K562 (cell line): ENCODE results near the gene TSSK2. TPM values are rescaled to one million over a fixed set of nuclear protein-coding genes. Genes with fewer than 3 reads are reported as not detected.

ENCODE experiments used
- ATAC-seq: fragments of 200-7000 bp; cut with Tn5 transposase; 3 replicates; pipeline ENCODE4 v1.9.1; 2020; ENCODE audit warnings: moderate library complexity
- BruUV-seq: library from RNA; stranded (reverse); fragments of 400-500 nt; replicated peaks from 2 replicates; lab custom pipeline; 2021; lab: Mats Ljungman, UMichigan
- CTCF ChIA-PET: fragments of 300-600 bp; formaldehyde crosslinking; extraction: SDS; loops from one replicate; lab custom pipeline; 2021; ENCODE audit warnings: low intra/inter-chr PET ratio; lab: Yijun Ruan, JAX
- POLR2A ChIA-PET: fragments of 300-600, 350-650 bp; sonication (Branson Sonifier 250); formaldehyde crosslinking; extraction: SDS; loops from one replicate; lab custom pipeline; 2021; ENCODE audit warnings: antibody characterized with exemption, inconsistent platforms; lab: Yijun Ruan, JAX
- DNase-seq, 4 experiments: peaks; one replicate each; pipeline versions ENCODE4 v3.0.0 to v3.0.0-alpha.2; 2011 to 2018; ENCODE audit warnings: low spot score in 3 of 4, mixed read lengths in 3 of 4; ENCODE audit errors: extremely low read depth in 1 of 4
- FAIRE-seq: peaks from 2 replicates; lab custom pipeline; 2011; peaks lifted over from hg19 to GRCh38; lab: Jason Lieb, UNC
- H2AFZ ChIP-seq: 2 replicates; pipeline ENCODE4 v1.6.0; 2011; ENCODE audit warnings: low read depth, low read length, control low read depth, inconsistent platforms
- H3K27ac ChIP-seq: fragments of 200-600 bp; 3 replicates; pipeline ENCODE4 v1.8.0; 2011; ENCODE audit warnings: low read depth, mild to moderate bottlenecking, control low read depth, inconsistent platforms, low read length, moderate library complexity, mixed read lengths; ENCODE audit errors: extremely low read depth
- H3K27me3 ChIP-seq, 2 experiments: fragments of 300-600 bp in 1 of 2; 2 replicates in 1 of 2; 3 replicates in 1 of 2; pipeline versions ENCODE4 v1.6.0 to v1.8.0; 2011; ENCODE audit warnings: inconsistent platforms in 2 of 2, low read length in 2 of 2, mild to moderate bottlenecking in 1 of 2, mixed read lengths in 1 of 2, moderate library complexity in 1 of 2; ENCODE audit not compliant: control insufficient read depth in 2 of 2, insufficient read depth in 2 of 2
- H3K36me3 ChIP-seq: fragments of 300-600 bp; 3 replicates; pipeline ENCODE4 v1.8.0; 2011; ENCODE audit warnings: mild to moderate bottlenecking, low read length, inconsistent platforms; ENCODE audit not compliant: control insufficient read depth, insufficient read depth
- H3K4me1 ChIP-seq, 2 experiments: fragments of 200-600 bp in 1 of 2; replicated peaks in 1 of 2; 2 replicates in 1 of 2; 3 replicates in 1 of 2; pipeline versions ENCODE4 v1.5.1 to v1.8.0; 2011; ENCODE audit warnings: inconsistent platforms in 2 of 2, low read length in 2 of 2, mild to moderate bottlenecking in 1 of 2, mixed read lengths in 1 of 2, moderate library complexity in 1 of 2; ENCODE audit not compliant: control insufficient read depth in 2 of 2, insufficient read depth in 2 of 2
- H3K4me2 ChIP-seq: 2 replicates; pipeline ENCODE4 v1.6.1; 2011; ENCODE audit warnings: low read length, control low read depth, inconsistent platforms, mixed read lengths; ENCODE audit not compliant: insufficient read depth
- H3K4me3 ChIP-seq: fragments of 200-600 bp; sonication (generic), shearing (Covaris generic); 2 replicates; pipeline ENCODE4 v1.5.1; 2016; ENCODE audit warnings: control low read depth, inconsistent platforms
- H3K79me2 ChIP-seq: fragments of 200-600 bp; 3 replicates; pipeline ENCODE4 v1.8.0; 2011; ENCODE audit warnings: low read length, inconsistent platforms; ENCODE audit not compliant: control insufficient read depth, insufficient read depth
- H3K9ac ChIP-seq, 2 experiments: 2 replicates each; pipeline versions ENCODE4 v1.6.0 to v1.6.1; 2011; ENCODE audit warnings: low read depth in 2 of 2, low read length in 2 of 2, control low read depth in 1 of 2, inconsistent platforms in 1 of 2, mild to moderate bottlenecking in 1 of 2, mixed read lengths in 1 of 2; ENCODE audit not compliant: insufficient read depth in 1 of 2
- H3K9me1 ChIP-seq: one replicate; pipeline ENCODE4 v1.6.0; 2011; ENCODE audit warnings: inconsistent platforms, mild to moderate bottlenecking, low read length, moderate library complexity; ENCODE audit not compliant: control insufficient read depth, insufficient read depth
- H3K9me3 ChIP-seq: replicated peaks from 2 replicates; pipeline ENCODE4 v1.5.1; 2011; ENCODE audit warnings: low read depth, low read length, inconsistent platforms; ENCODE audit not compliant: control insufficient read depth, insufficient read depth
- H4K20me1 ChIP-seq: replicated peaks from 2 replicates; pipeline ENCODE4 v1.6.1; 2011; ENCODE audit warnings: low read length, inconsistent platforms, mixed read lengths; ENCODE audit not compliant: control insufficient read depth, insufficient read depth
- CXXC5 ChIP-seq: fragments of 250-450 bp; sonication (Bioruptor Pico); IDR thresholded peaks from 2 replicates; pipeline ENCODE4 v1.8.0; 2022; ENCODE audit warnings: inconsistent platforms, mild to moderate bottlenecking, moderate library complexity
- ESRRA ChIP-seq: fragments of 450-650 bp; IDR thresholded peaks from 2 replicates; pipeline ENCODE4 v1.6.1; 2014; ENCODE audit warnings: low read depth, mild to moderate bottlenecking, moderate library complexity, borderline replicate concordance
- IRF9 ChIP-seq: fragments of 450-650 bp; IDR thresholded peaks from 2 replicates; pipeline ENCODE4 v1.6.1; 2016; ENCODE audit warnings: missing biosample characterization, missing genetic modification characterization
- KHSRP ChIP-seq: fragments of 450-650 bp; IDR thresholded peaks from 2 replicates; pipeline ENCODE4 v1.6.1; 2017
- MLX ChIP-seq, 2 experiments: fragments of 450-650 bp in 1 of 2; sonication (generic) in 1 of 2; formaldehyde crosslinking; conservative IDR thresholded peaks; 2 replicates each; pipeline versions ENCODE4 v1.4.0 to v1.8.1; 2020 to 2022; ENCODE audit warnings: mild to moderate bottlenecking in 1 of 2, missing genetic modification reagents in 1 of 2
- NFATC3 ChIP-seq: fragments of 450-650 bp; IDR thresholded peaks from 2 replicates; pipeline ENCODE4 v1.6.1; 2017; ENCODE audit warnings: mild to moderate bottlenecking
- NR1H2 ChIP-seq: sonication (generic); formaldehyde crosslinking; IDR thresholded peaks from 2 replicates; pipeline ENCODE4 v1.4.0; 2020; ENCODE audit warnings: mild to moderate bottlenecking, missing genetic modification reagents
- NR2F6 ChIP-seq: fragments of 450-650 bp; formaldehyde crosslinking; IDR thresholded peaks from 2 replicates; pipeline ENCODE4 v1.4.0; 2020; ENCODE audit warnings: mild to moderate bottlenecking
- POLR3A ChIP-seq: IDR thresholded peaks from 2 replicates; pipeline ENCODE4 v1.6.1; 2011; ENCODE audit warnings: borderline replicate concordance, mild to moderate bottlenecking, moderate library complexity; ENCODE audit not compliant: insufficient read length, insufficient read depth; ENCODE audit errors: extremely low read depth
- RFX5 ChIP-seq: IDR thresholded peaks from 2 replicates; pipeline ENCODE4 v1.6.1; 2011; ENCODE audit warnings: low read depth, mild to moderate bottlenecking, improper control_type of control experiment, low read length
- SREBF2 ChIP-seq: sonication (generic); formaldehyde crosslinking; IDR thresholded peaks from 2 replicates; pipeline ENCODE4 v1.4.0; 2020; ENCODE audit warnings: mild to moderate bottlenecking, missing genetic modification reagents
- USF2 ChIP-seq: sonication (generic); formaldehyde crosslinking; IDR thresholded peaks from 2 replicates; pipeline ENCODE4 v1.5.0; 2020; ENCODE audit warnings: missing genetic modification reagents
- ZNF277 ChIP-seq: fragments of 250-450 bp; sonication (Bioruptor Pico); IDR thresholded peaks from 2 replicates; pipeline ENCODE4 v1.8.0; 2022; ENCODE audit warnings: inconsistent platforms, mild to moderate bottlenecking, moderate library complexity, borderline replicate concordance
- ZNF75A ChIP-seq: fragments of 450-650 bp; formaldehyde crosslinking; IDR thresholded peaks from 2 replicates; pipeline ENCODE4 v1.4.0; 2020; ENCODE audit warnings: mild to moderate bottlenecking
- WGBS: fragments of 100-300 bp; shearing (Covaris generic); methylation state at CpG from one replicate; pipeline ENCODE4 v1.1.6; 2016; ENCODE audit warnings: low coverage, mixed read lengths; ENCODE audit not compliant: insufficient coverage; ENCODE audit errors: missing lambda C conversion rate; 5-methylcytosine and 5-hydroxymethylcytosine counted together
- in situ Hi-C: fragments of 300-500 bp; cut with MboI; formaldehyde crosslinking; loops from 4 replicates; pipeline ENCODE4 v1.15.0; 2018; ENCODE audit warnings: inconsistent platforms, mixed read lengths
- intact Hi-C: fragments of 100-400 bp; cut with micrococcal nuclease; formaldehyde crosslinking; loops from 2 replicates; pipeline ENCODE4 v1.14.2; 2022
- polyA plus RNA-seq, 8 experiments: library from polyadenylated mRNA; depleted of rRNA in 4 of 8; stranded (reverse) in 5 of 8; unstranded in 3 of 8; fragments of >200 nt; fragmentation: Nextera tagmentation in 2 of 8; fragmentation: Illumina TruSeq in 1 of 8; extraction: Ambion mirVana in 2 of 8; extraction: Trizol in 1 of 8; gene quantifications; 2 replicates each; pipeline versions ENCODE4 v1.2.1 to v1.2.3, GENCODE V29; 2011 to 2014; ENCODE audit warnings: inconsistent platforms in 1 of 8, missing spikeins in 1 of 8
- total RNA-seq, 7 experiments: library from RNA; depleted of rRNA in 6 of 7; stranded (reverse); fragments of >200 nt in 6 of 7; fragmentation: Illumina TruSeq in 2 of 7; extraction: Trizol in 2 of 7; gene quantifications; 2 replicates each; pipeline versions ENCODE4 v1.2.1 to v1.2.3, GENCODE V29; 2011 to 2021; ENCODE audit warnings: low replicate concordance in 1 of 7
- TF ChIP-seq, protein P1 (sequence below), 3 experiments: fragments of 200-800 bp in 1 of 3; sonication (Bioruptor generic) in 1 of 3; sonication (generic) in 1 of 3; formaldehyde crosslinking in 1 of 3; IDR thresholded peaks; 2 replicates each; pipeline versions ENCODE4 v1.6.1 to v1.8.0; 2016 to 2022; ENCODE audit warnings: mild to moderate bottlenecking in 2 of 3, missing compliant biosample characterization in 2 of 3, missing genetic modification characterization in 2 of 3, missing genetic modification reagents in 1 of 3

TSSK2 gene
- total and polyA plus RNA-seq, 9 of the 15 experiments (the other 6 are each of a cell fraction or from before 2014, with no cell fraction given), result 0.04 TPM; not detected in 8

- Histone ChIP-seq H3K9me1 (peaks cover 12% of the 10 kb centered on the region), H2AFZ (0 out of 2 replicates have a peak overlapping the region, but pooled peaks have one; percentile 1), H3K36me3 (peaks cover 34% of the 10 kb centered on the region), H3K27ac (peak overlapping the region; percentile 47), H3K4me2 (peak overlapping the region; percentile 65), H4K20me1 (peaks cover 38% of the 10 kb centered on the region), H3K79me2 (peaks cover 94% of the 10 kb centered on the region), H3K4me3 (peak overlapping the region; percentile 14), H3K9ac (peak overlapping the region in 1 of 2 experiments; percentile 25; a peak in 2 of 4 replicates), H3K4me1 (peaks cover 38 to 44% of the 10 kb centered on the region in 2 experiments), H3K27me3 (no peaks in the 10 kb centered on the region), H3K9me3 (no peaks in the 10 kb centered on the region)
- CTCF ChIA-PET, result no interaction called here
- WGBS, result 9% methylated on average over 7 of the region's 7 CpGs
- POLR2A ChIA-PET, result interaction anchor here (0.6 to 4.4 kb wide), 14 partner anchors 8 to 1298 kb away, joined by 3 to 56 read pairs (median 6); partner anchors contain the start of genes DGCR2, ESS2 and SLC25A1
- peak in 3 of 4 experiments; percentile 57 to 95 (median 95) for DNase-seq
- ATAC-seq, result peak; percentile 89
- in situ Hi-C loops (no loop called here), intact Hi-C loops (loop anchor here (1.0 to 10.0 kb wide), 4 partner anchors 13 to 185 kb away; partner anchors contain the start of genes CLTCL1, DGCR2 and ESS2)
- FAIRE-seq, result peak; percentile 91
- no TSS peak for BruUV-seq
- TF ChIP-seq, protein P1, sequence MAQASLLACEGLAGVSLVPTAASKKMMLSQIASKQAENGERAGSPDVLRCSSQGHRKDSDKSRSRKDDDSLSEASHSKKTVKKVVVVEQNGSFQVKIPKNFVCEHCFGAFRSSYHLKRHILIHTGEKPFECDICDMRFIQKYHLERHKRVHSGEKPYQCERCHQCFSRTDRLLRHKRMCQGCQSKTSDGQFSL (CRISPR knock-in tag; IDR thresholded peaks at IDR 0.05), result no peak
- TF ChIP-seq, protein P1 (tag; IDR thresholded peaks at IDR 0.05), result peak in 1 of 2 experiments; percentile 59; a peak in 1 of 4 replicates
- peak; percentile 56; the same call in 1 of the 2 replicates for TF ChIP-seq ZNF75A (CRISPR knock-in tag)
- TF ChIP-seq NFATC3, result no peak
- TF ChIP-seq ZNF277 (CRISPR knock-in tag), result no peak
- TF ChIP-seq MLX (CRISPR knock-in tag; conservative IDR thresholded peaks at IDR 0.05), result peak; percentile 27 to 91; a peak in 1 of 4 replicates
- TF ChIP-seq RFX5, result peak; percentile 87
- TF ChIP-seq CXXC5, result peak; percentile 80
- TF ChIP-seq NR2F6, result 0 out of 2 replicates have a peak, but pooled peaks have one; percentile 84
- peak; percentile 33; the same call in 1 of the 2 replicates for TF ChIP-seq ESRRA
- TF ChIP-seq NR1H2 (CRISPR knock-in tag), result no peak
- TF ChIP-seq IRF9 (tag), result peak; percentile 99
- no peak for TF ChIP-seq KHSRP
- no peak for TF ChIP-seq SREBF2
- no peak for TF ChIP-seq USF2
- TF ChIP-seq POLR3A, result peak; percentile 24
Measured at GRCh38 chr22:19109198-19110063, 21.7 kb upstream of the TSSK2 start.
